Trophoblast cell (in vitro differentiated cells and primary cell): ENCODE data around the gene NOTCH4.

Experiments used
- DNase-seq, 2 donors: peaks; one replicate each; pipeline ENCODE4 v3.0.0-alpha.2; 2016
- H2AFZ ChIP-seq: 2 replicates; pipeline ENCODE4 v1.6.1; 2013; ENCODE audit warnings: low read length, moderate library complexity, mild to moderate bottlenecking; ENCODE audit not compliant: insufficient read depth, poor library complexity
- H2AK5ac ChIP-seq: 2 replicates; pipeline ENCODE4 v1.6.1; 2013; ENCODE audit warnings: mild to moderate bottlenecking, low read length
- H2BK120ac ChIP-seq: 2 replicates; pipeline ENCODE4 v1.6.1; 2013; ENCODE audit warnings: low read length, mild to moderate bottlenecking, moderate library complexity; ENCODE audit not compliant: insufficient read depth, poor library complexity
- H2BK12ac ChIP-seq: 2 replicates; pipeline ENCODE4 v1.6.1; 2013; ENCODE audit warnings: mild to moderate bottlenecking, low read length, moderate library complexity
- H2BK5ac ChIP-seq: 2 replicates; pipeline ENCODE4 v1.6.1; 2013; ENCODE audit warnings: low read length, low read depth, moderate library complexity, mild to moderate bottlenecking; ENCODE audit not compliant: poor library complexity
- H3K14ac ChIP-seq: 2 replicates; pipeline ENCODE4 v1.6.1; 2013; ENCODE audit warnings: mild to moderate bottlenecking, low read length
- H3K18ac ChIP-seq: 2 replicates; pipeline ENCODE4 v1.6.1; 2013; ENCODE audit warnings: mild to moderate bottlenecking, low read length
- H3K23ac ChIP-seq: 2 replicates; pipeline ENCODE4 v1.6.1; 2013; ENCODE audit warnings: low read length
- H3K27ac ChIP-seq: 2 replicates; pipeline ENCODE4 v1.5.1; 2013; ENCODE audit warnings: low read depth, mild to moderate bottlenecking, inconsistent platforms, low read length, moderate library complexity
- H3K27me3 ChIP-seq: 2 replicates; pipeline ENCODE4 v1.6.1; 2013; ENCODE audit warnings: inconsistent platforms, mild to moderate bottlenecking, low read length, moderate library complexity; ENCODE audit not compliant: insufficient read depth
- H3K36me3 ChIP-seq, 2 experiments: 1 replicate in 1 of 2; 2 replicates in 1 of 2; pipeline ENCODE4 v1.6.1; 2013; ENCODE audit warnings: low read length in 2 of 2, mild to moderate bottlenecking in 2 of 2, moderate library complexity in 1 of 2; ENCODE audit not compliant: insufficient read depth in 2 of 2, control insufficient read depth in 1 of 2
- H3K4ac ChIP-seq: 2 replicates; pipeline ENCODE4 v1.6.1; 2013; ENCODE audit warnings: low read depth, mild to moderate bottlenecking, low read length, moderate library complexity
- H3K4me1 ChIP-seq, 2 experiments: 1 replicate in 1 of 2; 2 replicates in 1 of 2; pipeline ENCODE4 v1.6.1; 2013; ENCODE audit warnings: low read length in 2 of 2, mild to moderate bottlenecking in 2 of 2, moderate library complexity in 1 of 2; ENCODE audit not compliant: insufficient read depth in 2 of 2, control insufficient read depth in 1 of 2
- H3K4me2 ChIP-seq: 2 replicates; pipeline ENCODE4 v1.6.1; 2013; ENCODE audit warnings: inconsistent platforms, mild to moderate bottlenecking, low read length, moderate library complexity
- H3K4me3 ChIP-seq: 2 replicates; pipeline ENCODE4 v1.5.1; 2013; ENCODE audit warnings: mild to moderate bottlenecking, low read depth, low read length, inconsistent platforms
- H3K79me1 ChIP-seq: one replicate; pipeline ENCODE4 v1.6.1; 2013; ENCODE audit warnings: low read length
- H3K79me2 ChIP-seq: 2 replicates; pipeline ENCODE4 v1.6.1; 2013; ENCODE audit warnings: low read length, mild to moderate bottlenecking; ENCODE audit not compliant: control insufficient read depth, insufficient read depth, poor library complexity
- H3K9ac ChIP-seq: 2 replicates; pipeline ENCODE4 v1.6.1; 2013; ENCODE audit warnings: mild to moderate bottlenecking, low read length
- H3K9me3 ChIP-seq: 2 replicates; pipeline ENCODE4 v1.6.1; 2013; ENCODE audit warnings: low read depth, mild to moderate bottlenecking, control low read depth, inconsistent platforms, low read length; ENCODE audit not compliant: insufficient read depth
- H4K12ac ChIP-seq: 2 replicates; pipeline ENCODE4 v1.6.1; 2013; ENCODE audit warnings: low read depth, mild to moderate bottlenecking, low read length, moderate library complexity
- H4K8ac ChIP-seq: 2 replicates; pipeline ENCODE4 v1.6.1; 2013; ENCODE audit warnings: low read depth, mild to moderate bottlenecking, low read length, moderate library complexity
- H4K91ac ChIP-seq: one replicate; pipeline ENCODE4 v1.6.1; 2013; ENCODE audit warnings: low read depth, mild to moderate bottlenecking, low read length, moderate library complexity
- WGBS: extraction: QIAGEN DNeasy Blood & Tissue Kit; methylation state at CpG from one replicate; pipeline ENCODE4 v1.1.7; 2013; ENCODE audit warnings: missing lambda C conversion rate; ENCODE audit not compliant: insufficient read length, insufficient coverage; ENCODE audit errors: extremely low coverage; 5-methylcytosine and 5-hydroxymethylcytosine counted together

Gene NOTCH4

GRCh38 chr6:32164295-32164694 lies 59.6 kb downstream of the NOTCH4 start, which contains the start of gene EGFL8:
Gene EGFL8 (plus strand): TSS chr6:32164595. CDS start chr6:32166166, 1,571 bp downstream.
- Histone ChIP-seq H3K9me3 (no peaks in the 10 kb centered on the region), H4K8ac (no peak within 1 kb of the TSS), H3K4me2 (no peak within 1 kb of the TSS), H4K12ac (no peak within 1 kb of the TSS), H2AK5ac (no peak within 1 kb of the TSS), H3K79me1 (no peaks in the 10 kb centered on the region), H2BK120ac (no peak within 1 kb of the TSS), H3K23ac (no peak within 1 kb of the TSS), H2BK12ac (no peak within 1 kb of the TSS), H3K27ac (no peak within 1 kb of the TSS), H3K27me3 (no peaks in the 10 kb centered on the region), H3K36me3 (peaks cover 49 to 54% of the 10 kb centered on the region in 2 experiments), H3K4me1 (peaks cover 5 to 7% of the 10 kb centered on the region in 2 experiments), H3K9ac (no peak within 1 kb of the TSS), H3K4me3 (no peak within 1 kb of the TSS), H2BK5ac (no peak within 1 kb of the TSS), H2AFZ (no peak within 1 kb of the TSS), H3K4ac (no peak within 1 kb of the TSS), H3K18ac (no peak within 1 kb of the TSS), H3K14ac (no peak within 1 kb of the TSS), H4K91ac (no peak within 1 kb of the TSS), H3K79me2 (no peaks in the 10 kb centered on the region)
- no peak for DNase-seq

GRCh38 chr6:32163559-32164258 lies 60.2 kb downstream of the NOTCH4 start:
- Histone ChIP-seq H3K27ac (no peak overlapping the region), H3K23ac (no peak overlapping the region), H3K4me3 (no peak overlapping the region), H3K4me2 (no peak overlapping the region), H4K12ac (no peak overlapping the region), H4K8ac (no peak overlapping the region), H3K18ac (no peak overlapping the region), H2AK5ac (no peak overlapping the region), H3K27me3 (no peaks in the 10 kb centered on the region), H2BK12ac (no peak overlapping the region), H3K4me1 (peaks cover 5 to 7% of the 10 kb centered on the region in 2 experiments), H3K36me3 (peaks cover 43 to 49% of the 10 kb centered on the region in 2 experiments), H3K9ac (no peak overlapping the region), H3K79me2 (no peaks in the 10 kb centered on the region), H2AFZ (no peak overlapping the region), H2BK120ac (no peak overlapping the region), H2BK5ac (no peak overlapping the region), H3K79me1 (no peaks in the 10 kb centered on the region), H3K14ac (no peak overlapping the region), H4K91ac (no peak overlapping the region), H3K4ac (no peak overlapping the region), H3K9me3 (no peaks in the 10 kb centered on the region)
- no peak for DNase-seq
- no CpG with 5 or more reads among the region's 7 CpGs for WGBS

GRCh38 chr6:32158052-32158451 lies 65.8 kb downstream of the NOTCH4 start:
- Histone ChIP-seq H2AFZ (no peak overlapping the region), H3K36me3 (peaks cover 30 to 33% of the 10 kb centered on the region in 2 experiments), H2BK120ac (no peak overlapping the region), H3K4me1 (peaks cover 2 to 6% of the 10 kb centered on the region in 2 experiments), H2AK5ac (no peak overlapping the region), H3K14ac (no peak overlapping the region), H3K23ac (no peak overlapping the region), H3K27me3 (no peaks in the 10 kb centered on the region), H3K9ac (no peak overlapping the region), H4K12ac (no peak overlapping the region), H3K18ac (no peak overlapping the region), H4K91ac (no peak overlapping the region), H3K4me2 (no peak overlapping the region), H3K79me1 (peaks cover 13% of the 10 kb centered on the region), H3K79me2 (peaks cover 12% of the 10 kb centered on the region), H3K4ac (no peak overlapping the region), H2BK5ac (no peak overlapping the region), H3K27ac (no peak overlapping the region), H2BK12ac (no peak overlapping the region), H4K8ac (no peak overlapping the region), H3K4me3 (no peak overlapping the region), H3K9me3 (no peaks in the 10 kb centered on the region)
- DNase-seq, result no peak

GRCh38 chr6:32156891-32157290 lies 67.0 kb downstream of the NOTCH4 start:
- H4K8ac ChIP-seq, result no peak overlapping the region
- no peak overlapping the region for H2BK5ac ChIP-seq
- no peak overlapping the region for H4K91ac ChIP-seq
- DNase-seq, result no peak
- H2AK5ac ChIP-seq, result no peak overlapping the region
- no CpG with 5 or more reads among the region's 9 CpGs for WGBS
- no peak overlapping the region for H2AFZ ChIP-seq
- peaks cover 20 to 25% of the 10 kb centered on the region in 2 experiments for H3K36me3 ChIP-seq
- no peak overlapping the region for H3K23ac ChIP-seq
- H3K4ac ChIP-seq, result no peak overlapping the region
- no peak overlapping the region for H2BK120ac ChIP-seq
- H3K27ac ChIP-seq, result no peak overlapping the region
- H3K14ac ChIP-seq, result no peak overlapping the region
- peaks cover 19% of the 10 kb centered on the region for H3K79me1 ChIP-seq
- no peak overlapping the region for H4K12ac ChIP-seq
- H3K4me2 ChIP-seq, result no peak overlapping the region
- H2BK12ac ChIP-seq, result no peak overlapping the region
- H3K4me3 ChIP-seq, result no peak overlapping the region
- H3K27me3 ChIP-seq, result peaks cover 5% of the 10 kb centered on the region
- H3K79me2 ChIP-seq, result peaks cover 14% of the 10 kb centered on the region
- H3K9me3 ChIP-seq, result no peaks in the 10 kb centered on the region
- H3K4me1 ChIP-seq, result peaks cover 10 to 11% of the 10 kb centered on the region in 2 experiments
- no peak overlapping the region for H3K18ac ChIP-seq
- H3K9ac ChIP-seq, result no peak overlapping the region
